NCI-H1436 treated with DMSO at 0.1 percent for 48 hours (cell line): ENCODE measurements around the gene GNAO1.

Experiments used
- DNase-seq: peaks from one replicate; lab custom pipeline; 2025; lab: John Stamatoyannopoulos, UW

Gene GNAO1

GRCh38 chr16:56198006-56198754 is 6.9 kb downstream of the GNAO1 start:
- no peak for DNase-seq

- no peak for DNase-seq
These were observed 7.4 kb downstream of the GNAO1 start for GRCh38 chr16:56198755-56199114.

- no peak for DNase-seq
These were observed 7.9 kb downstream of the GNAO1 start for GRCh38 chr16:56199164-56199563.

- DNase-seq, result no peak
These were observed 9.7 kb downstream of the GNAO1 start for GRCh38 chr16:56201030-56201429.

- no peak for DNase-seq
These were observed 10.7 kb downstream of the GNAO1 start for GRCh38 chr16:56202036-56202435.

- DNase-seq, result no peak
These were observed 11.8 kb downstream of the GNAO1 start for GRCh38 chr16:56203052-56203451.

DNA sequence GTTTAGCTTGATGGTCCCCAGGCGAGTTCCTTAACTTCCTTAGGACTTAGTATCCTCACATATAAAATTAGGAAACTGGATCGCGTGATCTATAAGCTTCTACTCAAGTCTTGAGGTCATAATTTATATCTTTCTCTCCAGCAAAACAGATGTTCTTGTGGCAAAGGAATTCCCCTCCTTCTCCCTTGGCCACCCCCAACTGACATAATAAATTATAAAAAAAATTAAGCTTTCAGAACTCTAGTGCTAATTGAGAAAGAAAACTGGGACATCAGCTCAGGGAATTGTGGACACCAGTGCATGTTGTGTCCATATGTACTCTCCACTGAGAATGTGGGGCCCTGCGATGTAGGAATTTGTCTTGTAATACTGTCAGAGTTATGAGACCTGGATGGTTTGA is 13.5 kb downstream of the GNAO1 start:
- DNase-seq, result no peak

GRCh38 chr16:56206951-56207350 is 15.7 kb downstream of the GNAO1 start:
- DNase-seq, result no peak

DNA sequence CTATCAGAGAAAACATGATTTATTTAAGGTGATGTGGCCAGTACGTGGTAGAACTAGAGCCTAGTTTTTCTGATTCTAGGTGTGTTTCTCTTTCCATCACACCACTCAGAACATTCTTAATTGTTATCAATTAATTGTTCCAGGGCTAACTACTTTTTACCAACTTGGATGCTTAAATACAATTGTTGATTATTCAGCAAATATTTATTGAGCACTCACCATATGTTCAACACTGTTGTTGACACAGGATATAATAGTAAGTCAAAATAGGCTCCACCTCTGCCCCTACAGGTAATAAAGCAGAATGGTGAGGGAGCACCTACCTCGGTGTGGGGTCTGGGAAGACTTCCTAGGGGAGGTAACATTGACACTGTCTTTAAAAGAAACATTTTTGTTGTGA is 16.1 kb downstream of the GNAO1 start:
- no peak for DNase-seq

DNA sequence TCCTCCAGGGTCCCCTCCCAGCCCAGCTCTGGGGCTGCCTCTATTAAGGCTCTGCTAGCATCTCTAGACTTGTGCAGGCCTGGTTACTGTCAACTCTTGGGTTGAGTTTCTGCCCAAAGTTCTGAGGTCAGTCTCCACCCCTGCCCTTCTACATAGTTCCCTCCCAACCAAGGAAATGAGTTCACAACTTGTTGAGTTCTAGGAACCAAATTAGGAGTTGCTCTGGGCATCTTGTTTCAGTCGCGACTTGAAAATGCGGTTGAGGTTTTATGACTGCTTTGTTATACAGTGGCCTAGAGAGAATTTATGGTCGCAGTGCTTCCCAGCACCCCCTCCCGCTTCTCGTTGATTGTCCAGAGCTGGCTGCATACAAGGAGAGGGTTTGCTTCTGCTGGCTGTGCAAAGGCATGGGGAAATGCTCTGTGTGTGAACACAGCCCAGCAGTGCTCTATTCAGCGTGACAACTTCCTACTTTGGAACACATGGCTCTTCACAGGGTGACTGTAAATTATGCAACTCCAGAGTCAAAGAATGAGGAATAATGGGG is 20.2 kb downstream of the GNAO1 start:
- no peak for DNase-seq

DNA sequence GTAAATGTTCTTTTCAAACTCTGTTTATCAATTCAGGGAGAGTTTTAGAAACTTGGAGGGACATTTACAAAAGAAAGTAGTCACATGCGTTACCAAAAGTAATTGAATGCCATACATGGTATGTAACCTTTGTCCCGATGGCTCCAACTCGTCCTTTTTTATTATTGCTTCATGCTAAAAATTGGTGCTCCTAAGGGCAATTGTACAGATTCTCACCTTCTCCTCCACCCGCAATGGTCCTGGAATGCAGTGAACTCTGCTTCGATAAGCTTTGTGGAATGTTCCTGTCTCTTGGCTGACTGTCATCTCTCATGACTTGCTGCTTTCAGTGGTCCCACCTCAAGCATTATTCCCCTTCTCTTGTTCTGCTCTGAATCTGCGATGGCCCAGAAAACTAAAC is 20.9 kb downstream of the GNAO1 start:
- no peak for DNase-seq

DNA sequence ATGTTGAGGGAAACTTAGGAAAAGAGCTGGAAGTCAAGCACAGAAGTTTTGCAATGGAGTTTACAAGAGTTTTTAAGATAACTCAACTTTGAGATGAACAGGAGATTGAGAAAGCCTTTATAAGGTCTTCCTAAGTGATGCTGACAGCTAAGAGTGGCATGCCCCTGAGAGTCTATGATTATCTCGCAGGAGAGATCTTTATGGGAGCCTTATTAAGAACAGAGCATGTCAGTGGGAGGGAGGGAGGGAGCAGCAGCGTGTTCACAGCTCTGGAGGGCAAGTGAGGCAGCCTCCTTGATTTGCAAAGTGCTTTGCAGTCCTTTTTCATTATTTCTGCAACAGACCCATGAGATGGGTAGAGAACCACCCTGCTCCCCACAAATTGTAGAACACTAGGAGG is 30.7 kb downstream of the GNAO1 start:
- no peak for DNase-seq

GRCh38 chr16:56222474-56222997 is 31.2 kb downstream of the GNAO1 start:
- DNase-seq, result no peak

- no peak for DNase-seq
These were observed 33.9 kb downstream of the GNAO1 start for GRCh38 chr16:56225017-56225742.

GRCh38 chr16:56226187-56226586 is 34.9 kb downstream of the GNAO1 start:
- DNase-seq, result no peak

DNA sequence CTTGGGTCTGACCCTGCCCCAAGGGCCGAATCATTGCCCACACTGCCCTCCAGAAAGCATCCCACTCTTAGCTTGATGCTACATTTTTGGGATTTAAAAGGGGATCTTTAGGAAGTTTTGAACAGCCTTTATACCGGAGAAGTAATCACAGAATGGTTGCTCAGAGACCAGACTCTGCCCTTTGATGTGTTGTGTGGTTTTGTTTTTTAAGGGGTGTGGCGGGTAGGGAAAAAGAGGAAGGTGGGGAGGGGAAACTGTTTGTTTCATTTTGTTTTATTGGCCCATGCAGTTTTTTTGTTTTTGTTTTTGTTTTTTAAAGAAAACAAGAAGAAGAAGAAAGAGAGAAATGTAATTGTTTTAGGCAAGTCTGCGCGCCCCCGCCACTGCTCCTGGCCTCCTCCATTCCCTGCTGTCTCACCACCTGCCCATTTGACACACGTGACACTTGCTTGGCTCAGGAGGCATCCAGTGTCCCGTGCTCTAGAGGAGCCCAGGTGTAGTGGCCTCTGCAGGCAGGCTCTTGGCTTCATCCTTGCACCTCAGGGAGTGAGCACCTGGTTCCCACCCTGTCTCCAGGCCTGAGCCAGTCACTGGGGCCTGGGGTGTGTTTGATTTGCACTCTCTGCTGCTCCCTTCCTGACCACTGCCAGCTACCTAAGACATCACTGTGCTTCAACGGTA is 35.7 kb downstream of the GNAO1 start:
- DNase-seq, result no peak

GRCh38 chr16:56227936-56228335 is 36.6 kb downstream of the GNAO1 start:
- no peak for DNase-seq

GRCh38 chr16:56228476-56228875 is 37.2 kb downstream of the GNAO1 start:
- no peak for DNase-seq

DNA sequence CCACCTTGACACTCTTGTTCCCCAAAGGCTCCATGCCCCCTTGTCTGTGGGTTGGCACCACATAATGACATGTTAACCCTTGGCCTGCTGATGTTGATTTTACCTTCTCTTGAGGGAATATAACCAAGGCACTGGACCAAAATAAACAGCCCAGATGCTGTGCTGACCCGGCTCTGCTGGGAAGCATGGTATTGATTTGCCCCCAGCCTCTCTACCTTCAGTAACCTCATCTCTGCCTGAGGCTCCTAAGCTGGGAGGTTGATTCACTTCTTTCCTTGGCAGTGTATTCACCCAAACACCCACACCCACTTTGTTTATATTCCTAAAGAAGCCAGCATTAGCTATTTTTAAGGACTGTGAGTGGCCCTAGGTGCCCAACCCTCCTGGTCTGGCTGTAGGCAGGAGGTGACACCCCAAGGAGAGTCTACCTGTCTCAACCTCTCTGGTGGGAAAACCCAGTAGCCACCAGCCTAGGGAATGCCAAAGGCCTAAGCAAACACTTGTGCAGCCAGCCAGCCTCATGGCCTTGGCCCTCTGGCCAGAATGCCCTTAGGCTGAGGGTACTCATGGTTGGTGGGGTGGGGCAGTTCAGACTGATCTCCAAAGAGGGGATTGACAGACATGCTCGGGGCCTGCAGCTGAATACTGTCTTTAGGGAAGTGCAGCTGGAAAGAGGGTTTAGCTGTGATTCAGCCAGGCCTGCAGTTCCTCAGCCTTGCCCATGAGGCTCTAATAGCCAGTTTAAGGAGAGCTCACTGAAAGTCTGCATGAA is 42.7 kb downstream of the GNAO1 start:
- no peak for DNase-seq

- DNase-seq, result no peak
These were observed 43.4 kb downstream of the GNAO1 start for GRCh38 chr16:56234737-56235136.

DNA sequence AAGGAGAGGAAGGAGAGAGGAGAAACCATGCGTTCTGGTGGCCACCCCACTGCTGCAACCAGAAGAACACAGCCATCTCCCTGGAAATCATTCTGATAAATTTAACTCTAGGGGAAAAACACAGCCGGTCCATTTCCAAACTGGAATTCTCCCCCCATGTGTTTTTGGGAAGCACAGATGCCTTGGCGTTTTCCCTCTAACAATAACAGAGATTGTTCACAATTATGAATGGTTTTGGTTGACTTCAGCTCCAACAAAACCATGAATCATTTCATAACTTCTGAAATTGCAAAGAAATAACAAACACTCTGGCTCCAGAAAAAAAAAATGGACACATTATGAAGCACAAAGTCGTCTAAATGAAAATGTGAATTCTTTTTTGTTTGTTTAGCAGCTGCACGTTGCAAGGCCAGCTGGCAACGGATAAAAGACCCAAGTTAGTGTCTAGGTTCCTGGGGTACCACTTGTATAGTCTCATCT is 46.2 kb downstream of the GNAO1 start:
- no peak for DNase-seq

GRCh38 chr16:56238188-56238587 is 46.9 kb downstream of the GNAO1 start:
- no peak for DNase-seq
